HepG2 (cell line): Measurements from ENCODE around the gene SPHK1. TPM values are rescaled to one million over a fixed set of nuclear protein-coding genes. Genes with fewer than 3 reads are reported as not detected.

ENCODE experiments used
- CENPX ChIP-seq: sonication (generic); formaldehyde crosslinking; IDR thresholded peaks from 2 replicates; pipeline ENCODE4 v1.9.0; 2021; ENCODE audit warnings: mild to moderate bottlenecking, missing genetic modification reagents, moderate library complexity
- EZH2 ChIP-seq: conservative IDR thresholded peaks from 2 replicates; pipeline ENCODE4 v1.6.1; 2012; ENCODE audit warnings: mild to moderate bottlenecking, low read depth, low read length, moderate library complexity
- IRF2 ChIP-seq: IDR thresholded peaks from 2 replicates; pipeline ENCODE4 v1.6.1; 2018; ENCODE audit warnings: missing genetic modification reagents, missing compliant biosample characterization
- NFRKB ChIP-seq: fragments of 450-650 bp; IDR thresholded peaks from 2 replicates; pipeline ENCODE4 v1.6.1; 2017
- NR2F6 ChIP-seq, 2 experiments: IDR thresholded peaks; 2 replicates each; pipeline ENCODE4 v1.6.1; 2016; ENCODE audit warnings: antibody characterized with exemption in 1 of 2, mild to moderate bottlenecking in 1 of 2
- PAX8 ChIP-seq: sonication (generic); formaldehyde crosslinking; IDR thresholded peaks from 2 replicates; pipeline ENCODE4 v1.8.0; 2022; ENCODE audit warnings: mild to moderate bottlenecking, missing genetic modification reagents, borderline replicate concordance
- POLR2AphosphoS5 ChIP-seq: IDR thresholded peaks from 2 replicates; pipeline ENCODE4 v1.6.1; 2012; ENCODE audit warnings: low read depth, low read length
- RFX1 ChIP-seq: fragments of 450-650 bp; IDR thresholded peaks from 2 replicates; pipeline ENCODE4 v1.6.1; 2017
- TBX2 ChIP-seq: sonication (generic); formaldehyde crosslinking; IDR thresholded peaks from 2 replicates; pipeline ENCODE4 v1.5.0; 2020; ENCODE audit warnings: missing genetic modification reagents, mild to moderate bottlenecking, borderline replicate concordance
- TCF7 ChIP-seq: sonication (generic); IDR thresholded peaks from 2 replicates; pipeline ENCODE4 v1.6.1; 2016; ENCODE audit warnings: antibody characterized with exemption, low read depth
- YEATS4 ChIP-seq: sonication (generic); formaldehyde crosslinking; IDR thresholded peaks from 2 replicates; pipeline ENCODE4 v1.4.0; 2020; ENCODE audit warnings: missing genetic modification reagents, borderline replicate concordance
- ZFP62 ChIP-seq: sonication (generic); formaldehyde crosslinking; IDR thresholded peaks from 2 replicates; pipeline ENCODE4 v1.4.0; 2020; ENCODE audit warnings: missing genetic modification reagents
- ZFYVE20 ChIP-seq: sonication (generic); formaldehyde crosslinking; IDR thresholded peaks from 2 replicates; pipeline ENCODE4 v1.8.0; 2023; ENCODE audit warnings: low read depth, mild to moderate bottlenecking, moderate library complexity, missing genetic modification reagents, borderline replicate concordance
- ZNF205 ChIP-seq: IDR thresholded peaks from 2 replicates; pipeline ENCODE4 v1.6.1; 2018; ENCODE audit warnings: missing biosample characterization, missing genetic modification reagents
- ZNF3 ChIP-seq: IDR thresholded peaks from 2 replicates; pipeline ENCODE4 v1.7.0; 2017; ENCODE audit warnings: inconsistent platforms
- ZNF354B ChIP-seq: sonication (generic); formaldehyde crosslinking; IDR thresholded peaks from 2 replicates; pipeline ENCODE4 v1.8.0; 2022; ENCODE audit warnings: mild to moderate bottlenecking, missing genetic modification reagents
- ZNF501 ChIP-seq: sonication (generic); formaldehyde crosslinking; IDR thresholded peaks from 2 replicates; pipeline ENCODE4 v1.5.1; 2020; ENCODE audit warnings: mild to moderate bottlenecking, moderate library complexity, missing genetic modification reagents
- ZNF577 ChIP-seq: sonication (generic); formaldehyde crosslinking; IDR thresholded peaks from 2 replicates; pipeline ENCODE4 v1.4.0; 2020; ENCODE audit warnings: mild to moderate bottlenecking, low read depth, missing genetic modification reagents, borderline replicate concordance
- polyA plus RNA-seq, 8 experiments: library from polyadenylated mRNA; depleted of rRNA in 3 of 8; stranded (reverse) in 7 of 8; unstranded in 1 of 8; fragments of >200 nt; fragmentation: Illumina TruSeq in 4 of 8; extraction: Trizol in 4 of 8; gene quantifications; 2 replicates each; pipeline versions ENCODE4 v1.2.1 to v1.2.3, GENCODE V29; 2011 to 2016; ENCODE audit warnings: low read depth in 4 of 8, missing spikeins in 1 of 8, mixed read lengths in 1 of 8; ENCODE audit not compliant: insufficient read depth in 1 of 8
- total RNA-seq, 5 experiments: library from RNA; depleted of rRNA; stranded (reverse); fragments of >200 nt; fragmentation: Illumina TruSeq; extraction: Trizol; gene quantifications; 2 replicates each; pipeline ENCODE4 v1.2.3, GENCODE V29; 2016; ENCODE audit warnings: low read depth in 1 of 5
- TF ChIP-seq, protein P1 (sequence below): sonication (generic); formaldehyde crosslinking; IDR thresholded peaks from 2 replicates; pipeline ENCODE4 v1.4.0; 2020; ENCODE audit warnings: mild to moderate bottlenecking, missing genetic modification reagents
- TF ChIP-seq, protein P2 (sequence below): fragments of 450-650 bp; IDR thresholded peaks from 2 replicates; pipeline ENCODE4 v1.6.1; 2016
- TF ChIP-seq, protein P3 (sequence below): sonication (generic); formaldehyde crosslinking; IDR thresholded peaks from 2 replicates; pipeline ENCODE4 v1.9.0; 2021; ENCODE audit warnings: missing genetic modification reagents, borderline replicate concordance
- TF ChIP-seq, protein P4 (sequence below): sonication (generic); IDR thresholded peaks from 2 replicates; pipeline ENCODE4 v1.6.1; 2016; ENCODE audit warnings: low read depth, borderline replicate concordance

SPHK1 gene
- total and polyA plus RNA-seq, 2 of the 13 experiments (the other 11 are each of a cell fraction or from before 2014, with no cell fraction given), result 129 to 160 TPM

DNA sequence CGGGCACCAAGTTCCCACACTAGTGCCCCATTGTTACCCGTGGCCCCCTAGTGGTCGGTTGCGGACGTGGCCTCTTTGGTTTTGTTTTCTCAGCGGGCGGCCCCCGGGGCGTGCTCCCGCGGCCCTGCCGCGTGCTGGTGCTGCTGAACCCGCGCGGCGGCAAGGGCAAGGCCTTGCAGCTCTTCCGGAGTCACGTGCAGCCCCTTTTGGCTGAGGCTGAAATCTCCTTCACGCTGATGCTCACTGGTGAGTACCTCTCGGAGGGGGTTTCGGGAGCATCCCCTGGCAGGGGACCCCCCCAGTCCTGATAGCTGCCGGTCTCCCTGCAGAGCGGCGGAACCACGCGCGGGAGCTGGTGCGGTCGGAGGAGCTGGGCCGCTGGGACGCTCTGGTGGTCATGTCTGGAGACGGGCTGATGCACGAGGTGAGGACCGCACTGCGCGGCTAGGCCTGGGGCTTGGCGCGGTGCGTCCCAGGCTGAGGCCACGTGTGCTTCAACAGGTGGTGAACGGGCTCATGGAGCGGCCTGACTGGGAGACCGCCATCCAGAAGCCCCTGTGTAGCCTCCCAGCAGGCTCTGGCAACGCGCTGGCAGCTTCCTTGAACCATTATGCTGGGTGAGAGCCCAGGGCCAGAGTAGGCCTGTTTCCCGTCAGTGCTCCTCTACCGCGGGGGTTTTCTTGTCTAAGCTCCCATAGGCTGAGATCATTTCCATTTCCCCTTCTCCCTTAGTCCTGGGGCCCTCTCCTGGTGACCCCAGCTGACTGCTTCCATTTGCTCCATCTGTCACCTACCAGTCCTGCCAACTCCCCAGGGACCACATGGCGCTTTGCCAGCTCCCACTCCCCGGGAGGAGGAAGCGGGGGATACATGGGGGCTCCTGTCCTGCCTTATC, 1.7 kb downstream of the SPHK1 start (continued):
- TF ChIP-seq, protein P1, sequence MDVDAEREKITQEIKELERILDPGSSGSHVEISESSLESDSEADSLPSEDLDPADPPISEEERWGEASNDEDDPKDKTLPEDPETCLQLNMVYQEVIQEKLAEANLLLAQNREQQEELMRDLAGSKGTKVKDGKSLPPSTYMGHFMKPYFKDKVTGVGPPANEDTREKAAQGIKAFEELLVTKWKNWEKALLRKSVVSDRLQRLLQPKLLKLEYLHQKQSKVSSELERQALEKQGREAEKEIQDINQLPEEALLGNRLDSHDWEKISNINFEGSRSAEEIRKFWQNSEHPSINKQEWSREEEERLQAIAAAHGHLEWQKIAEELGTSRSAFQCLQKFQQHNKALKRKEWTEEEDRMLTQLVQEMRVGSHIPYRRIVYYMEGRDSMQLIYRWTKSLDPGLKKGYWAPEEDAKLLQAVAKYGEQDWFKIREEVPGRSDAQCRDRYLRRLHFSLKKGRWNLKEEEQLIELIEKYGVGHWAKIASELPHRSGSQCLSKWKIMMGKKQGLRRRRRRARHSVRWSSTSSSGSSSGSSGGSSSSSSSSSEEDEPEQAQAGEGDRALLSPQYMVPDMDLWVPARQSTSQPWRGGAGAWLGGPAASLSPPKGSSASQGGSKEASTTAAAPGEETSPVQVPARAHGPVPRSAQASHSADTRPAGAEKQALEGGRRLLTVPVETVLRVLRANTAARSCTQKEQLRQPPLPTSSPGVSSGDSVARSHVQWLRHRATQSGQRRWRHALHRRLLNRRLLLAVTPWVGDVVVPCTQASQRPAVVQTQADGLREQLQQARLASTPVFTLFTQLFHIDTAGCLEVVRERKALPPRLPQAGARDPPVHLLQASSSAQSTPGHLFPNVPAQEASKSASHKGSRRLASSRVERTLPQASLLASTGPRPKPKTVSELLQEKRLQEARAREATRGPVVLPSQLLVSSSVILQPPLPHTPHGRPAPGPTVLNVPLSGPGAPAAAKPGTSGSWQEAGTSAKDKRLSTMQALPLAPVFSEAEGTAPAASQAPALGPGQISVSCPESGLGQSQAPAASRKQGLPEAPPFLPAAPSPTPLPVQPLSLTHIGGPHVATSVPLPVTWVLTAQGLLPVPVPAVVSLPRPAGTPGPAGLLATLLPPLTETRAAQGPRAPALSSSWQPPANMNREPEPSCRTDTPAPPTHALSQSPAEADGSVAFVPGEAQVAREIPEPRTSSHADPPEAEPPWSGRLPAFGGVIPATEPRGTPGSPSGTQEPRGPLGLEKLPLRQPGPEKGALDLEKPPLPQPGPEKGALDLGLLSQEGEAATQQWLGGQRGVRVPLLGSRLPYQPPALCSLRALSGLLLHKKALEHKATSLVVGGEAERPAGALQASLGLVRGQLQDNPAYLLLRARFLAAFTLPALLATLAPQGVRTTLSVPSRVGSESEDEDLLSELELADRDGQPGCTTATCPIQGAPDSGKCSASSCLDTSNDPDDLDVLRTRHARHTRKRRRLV (CRISPR knock-in tag), result peak; percentile 67; the same call in 1 of the 2 replicates
- peak; percentile 93 for TF ChIP-seq IRF2 (CRISPR knock-in tag)
- TF ChIP-seq NFRKB, result no peak
- no peak for TF ChIP-seq RFX1
- no peak for TF ChIP-seq POLR2AphosphoS5
- TF ChIP-seq, protein P2, sequence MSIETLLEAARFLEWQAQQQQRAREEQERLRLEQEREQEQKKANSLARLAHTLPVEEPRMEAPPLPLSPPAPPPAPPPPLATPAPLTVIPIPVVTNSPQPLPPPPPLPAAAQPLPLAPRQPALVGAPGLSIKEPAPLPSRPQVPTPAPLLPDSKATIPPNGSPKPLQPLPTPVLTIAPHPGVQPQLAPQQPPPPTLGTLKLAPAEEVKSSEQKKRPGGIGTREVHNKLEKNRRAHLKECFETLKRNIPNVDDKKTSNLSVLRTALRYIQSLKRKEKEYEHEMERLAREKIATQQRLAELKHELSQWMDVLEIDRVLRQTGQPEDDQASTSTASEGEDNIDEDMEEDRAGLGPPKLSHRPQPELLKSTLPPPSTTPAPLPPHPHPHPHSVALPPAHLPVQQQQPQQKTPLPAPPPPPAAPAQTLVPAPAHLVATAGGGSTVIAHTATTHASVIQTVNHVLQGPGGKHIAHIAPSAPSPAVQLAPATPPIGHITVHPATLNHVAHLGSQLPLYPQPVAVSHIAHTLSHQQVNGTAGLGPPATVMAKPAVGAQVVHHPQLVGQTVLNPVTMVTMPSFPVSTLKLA, result peak; percentile 41
- peak; percentile 88; the same call in 1 of the 2 replicates for TF ChIP-seq ZFYVE20 (CRISPR knock-in tag)
- TF ChIP-seq NR2F6 (IDR thresholded peaks at IDR 0.05), result 0 out of 2 replicates have a peak, but pooled peaks have one; percentile 29
- TF ChIP-seq NR2F6 (CRISPR knock-in tag; IDR thresholded peaks at IDR 0.05), result peak; percentile 79
- no peak for TF ChIP-seq ZFP62
- TF ChIP-seq TCF7, result no peak
- TF ChIP-seq, protein P3, sequence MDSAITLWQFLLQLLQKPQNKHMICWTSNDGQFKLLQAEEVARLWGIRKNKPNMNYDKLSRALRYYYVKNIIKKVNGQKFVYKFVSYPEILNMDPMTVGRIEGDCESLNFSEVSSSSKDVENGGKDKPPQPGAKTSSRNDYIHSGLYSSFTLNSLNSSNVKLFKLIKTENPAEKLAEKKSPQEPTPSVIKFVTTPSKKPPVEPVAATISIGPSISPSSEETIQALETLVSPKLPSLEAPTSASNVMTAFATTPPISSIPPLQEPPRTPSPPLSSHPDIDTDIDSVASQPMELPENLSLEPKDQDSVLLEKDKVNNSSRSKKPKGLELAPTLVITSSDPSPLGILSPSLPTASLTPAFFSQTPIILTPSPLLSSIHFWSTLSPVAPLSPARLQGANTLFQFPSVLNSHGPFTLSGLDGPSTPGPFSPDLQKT (CRISPR knock-in tag), result peak; percentile 94; the same call in 1 of the 2 replicates
- TF ChIP-seq EZH2, result no peak
- TF ChIP-seq ZNF3 (CRISPR knock-in tag), result no peak
- TF ChIP-seq TBX2 (CRISPR knock-in tag), result peak; percentile 93
- peak; percentile 87 for TF ChIP-seq ZNF501 (CRISPR knock-in tag)
- peak; percentile 91 for TF ChIP-seq ZNF205 (CRISPR knock-in tag)
- TF ChIP-seq, protein P4, sequence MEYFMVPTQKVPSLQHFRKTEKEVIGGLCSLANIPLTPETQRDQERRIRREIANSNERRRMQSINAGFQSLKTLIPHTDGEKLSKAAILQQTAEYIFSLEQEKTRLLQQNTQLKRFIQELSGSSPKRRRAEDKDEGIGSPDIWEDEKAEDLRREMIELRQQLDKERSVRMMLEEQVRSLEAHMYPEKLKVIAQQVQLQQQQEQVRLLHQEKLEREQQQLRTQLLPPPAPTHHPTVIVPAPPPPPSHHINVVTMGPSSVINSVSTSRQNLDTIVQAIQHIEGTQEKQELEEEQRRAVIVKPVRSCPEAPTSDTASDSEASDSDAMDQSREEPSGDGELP, result peak; percentile 46; the same call in 1 of the 2 replicates
- TF ChIP-seq ZNF577, result no peak
- TF ChIP-seq ZNF354B (CRISPR knock-in tag), result peak; percentile 89; the same call in 1 of the 2 replicates
- TF ChIP-seq CENPX (CRISPR knock-in tag), result no peak
- TF ChIP-seq PAX8 (CRISPR knock-in tag), result no peak
- TF ChIP-seq YEATS4 (CRISPR knock-in tag), result peak; percentile 91
